Measurements from ENCODE around the gene NRXN3.

The NRXN3 gene

DNA sequence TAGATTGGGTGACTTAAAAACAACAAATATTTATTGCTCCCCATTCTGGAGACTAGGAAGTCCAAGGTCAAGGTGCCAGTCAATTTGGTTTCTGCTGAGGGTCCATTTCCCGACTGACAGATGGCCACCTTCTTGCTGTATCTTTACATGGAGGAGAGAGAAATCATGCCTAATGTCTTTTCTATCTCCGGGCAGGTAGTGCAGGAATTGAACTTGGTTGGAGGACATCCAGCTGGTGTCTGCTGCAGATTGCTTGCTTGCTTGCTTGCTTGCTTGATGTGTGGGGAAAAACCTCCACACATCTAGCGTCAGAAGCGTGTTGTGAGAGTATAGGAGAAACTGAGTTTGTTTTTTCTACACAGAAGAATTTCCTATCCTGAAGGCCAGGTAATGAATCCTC lies 1479.7 kb downstream of the NRXN3 start:
- Histone ChIP-seq H3K36me3 (ENCODE audit: insufficient read depth, low read length) (no peaks in the 10 kb centered on the region), H4K20me1 (ENCODE audit: insufficient read depth, low read length) (no peaks in the 10 kb centered on the region), H3K9ac (ENCODE audit: low read length) (no peak overlapping the region), H3K9me3 (ENCODE audit: low read length) (no peaks in the 10 kb centered on the region), H3K27ac (ENCODE audit: low read depth, low read length, poor library complexity, severe bottlenecking) (no peak overlapping the region), H3F3A (ENCODE audit: insufficient read depth, low read length) (no peaks in the 10 kb centered on the region), H3K27me3 (ENCODE audit: insufficient read depth, low read length) (no peaks in the 10 kb centered on the region), H3K9me2 (ENCODE audit: low read depth, low read length) (no peaks in the 10 kb centered on the region), H3K4me2 (ENCODE audit: low read length) (no peak overlapping the region), H3K4me3 (ENCODE audit: low read depth, low read length, poor library complexity, severe bottlenecking) (no peak overlapping the region), H3K4me1 (ENCODE audit: insufficient read depth, low read length, severe bottlenecking) (no peaks in the 10 kb centered on the region), H2AFZ (ENCODE audit: low read length) (no peak overlapping the region), H3K79me2 (ENCODE audit: insufficient read depth, low read length) (no peaks in the 10 kb centered on the region)
- TF ChIP-seq EZH2 (IDR thresholded peaks at IDR 0.05; ENCODE audit: borderline replicate concordance, low read length) = no peak
- TF ChIP-seq, protein P1, sequence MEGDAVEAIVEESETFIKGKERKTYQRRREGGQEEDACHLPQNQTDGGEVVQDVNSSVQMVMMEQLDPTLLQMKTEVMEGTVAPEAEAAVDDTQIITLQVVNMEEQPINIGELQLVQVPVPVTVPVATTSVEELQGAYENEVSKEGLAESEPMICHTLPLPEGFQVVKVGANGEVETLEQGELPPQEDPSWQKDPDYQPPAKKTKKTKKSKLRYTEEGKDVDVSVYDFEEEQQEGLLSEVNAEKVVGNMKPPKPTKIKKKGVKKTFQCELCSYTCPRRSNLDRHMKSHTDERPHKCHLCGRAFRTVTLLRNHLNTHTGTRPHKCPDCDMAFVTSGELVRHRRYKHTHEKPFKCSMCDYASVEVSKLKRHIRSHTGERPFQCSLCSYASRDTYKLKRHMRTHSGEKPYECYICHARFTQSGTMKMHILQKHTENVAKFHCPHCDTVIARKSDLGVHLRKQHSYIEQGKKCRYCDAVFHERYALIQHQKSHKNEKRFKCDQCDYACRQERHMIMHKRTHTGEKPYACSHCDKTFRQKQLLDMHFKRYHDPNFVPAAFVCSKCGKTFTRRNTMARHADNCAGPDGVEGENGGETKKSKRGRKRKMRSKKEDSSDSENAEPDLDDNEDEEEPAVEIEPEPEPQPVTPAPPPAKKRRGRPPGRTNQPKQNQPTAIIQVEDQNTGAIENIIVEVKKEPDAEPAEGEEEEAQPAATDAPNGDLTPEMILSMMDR (IDR thresholded peaks at IDR 0.05; ENCODE audit: low read length) = no peak

DNA sequence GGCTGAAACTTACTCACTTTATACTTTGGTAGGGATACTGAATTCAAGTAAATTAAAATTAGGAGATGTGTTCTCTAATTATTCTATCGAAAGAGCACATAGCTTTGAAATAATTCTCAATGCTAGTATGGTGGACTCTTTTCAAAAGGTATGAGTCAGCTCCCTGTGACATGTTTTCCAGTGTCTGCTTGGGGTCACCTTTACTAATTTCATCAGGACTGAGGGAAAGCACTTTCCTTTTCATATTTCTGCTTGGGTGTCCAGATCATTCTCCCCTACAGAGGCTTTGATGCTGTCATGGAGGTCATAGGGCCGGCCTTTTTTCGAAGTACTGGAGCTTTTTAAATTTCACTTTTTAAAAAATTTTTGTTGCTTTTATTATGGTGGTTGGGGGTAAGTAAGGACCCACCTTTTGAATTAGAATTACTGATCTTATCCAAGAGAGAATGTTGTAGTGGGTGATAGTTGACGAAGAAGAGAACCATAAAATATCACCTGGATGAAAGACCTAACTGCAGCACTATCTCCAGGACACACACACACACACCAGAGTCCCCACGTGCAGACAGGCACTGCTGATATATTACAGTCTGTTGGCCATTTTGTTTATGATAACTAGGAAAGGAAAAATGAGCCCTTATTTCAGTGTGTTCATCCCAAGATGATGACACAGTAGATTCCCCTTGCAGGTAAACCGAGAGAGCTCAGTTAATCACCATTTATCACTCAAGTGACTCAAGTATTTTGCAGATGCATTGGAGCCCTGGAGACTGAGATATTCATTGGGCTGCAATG lies 1482.5 kb downstream of the NRXN3 start:
- no peaks in the 10 kb centered on the region for H3K9me3 ChIP-seq (ENCODE audit: low read length)

DNA sequence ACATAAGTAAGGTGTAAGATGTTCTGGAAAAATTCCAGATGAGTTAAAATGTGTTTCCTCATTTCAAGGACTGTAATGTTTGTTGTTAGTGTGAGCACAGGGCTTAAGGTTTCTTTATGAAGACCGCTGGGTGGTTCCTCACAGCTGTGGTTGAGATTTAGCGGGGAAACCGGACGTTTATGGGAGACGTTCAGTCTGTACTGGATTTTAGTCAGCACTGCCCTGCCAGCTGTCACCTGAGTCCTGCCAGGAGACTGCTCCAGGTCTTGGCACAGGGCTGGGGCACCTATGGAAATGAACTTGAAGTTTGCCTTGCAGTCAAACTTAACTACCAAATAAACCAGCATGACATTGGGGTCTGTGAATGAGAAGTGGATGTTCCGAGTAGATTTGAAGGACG lies 1485.9 kb downstream of the NRXN3 start:
- no peaks in the 10 kb centered on the region for H3K79me2 ChIP-seq (ENCODE audit: insufficient read depth, low read length)
- H3K4me1 ChIP-seq (ENCODE audit: insufficient read depth, low read length, severe bottlenecking) = no peaks in the 10 kb centered on the region
- no peaks in the 10 kb centered on the region for H3K9me3 ChIP-seq (ENCODE audit: low read length)
- no peaks in the 10 kb centered on the region for H3K27me3 ChIP-seq (ENCODE audit: insufficient read depth, low read length)
- no peak for TF ChIP-seq EZH2 (IDR thresholded peaks at IDR 0.05; ENCODE audit: borderline replicate concordance, low read length)
- TF ChIP-seq, protein P1 (IDR thresholded peaks at IDR 0.05; ENCODE audit: low read length) = no peak
- H3K9ac ChIP-seq (ENCODE audit: low read length) = no peak overlapping the region
- H3K36me3 ChIP-seq (ENCODE audit: insufficient read depth, low read length) = no peaks in the 10 kb centered on the region
- H2AFZ ChIP-seq (ENCODE audit: low read length) = no peak overlapping the region
- no peaks in the 10 kb centered on the region for H3F3A ChIP-seq (ENCODE audit: insufficient read depth, low read length)
- no peak overlapping the region for H3K4me2 ChIP-seq (ENCODE audit: low read length)
- H3K9me2 ChIP-seq (ENCODE audit: low read depth, low read length) = no peaks in the 10 kb centered on the region
- no peaks in the 10 kb centered on the region for H4K20me1 ChIP-seq (ENCODE audit: insufficient read depth, low read length)
- no peak overlapping the region for H3K4me3 ChIP-seq (ENCODE audit: low read depth, low read length, poor library complexity, severe bottlenecking)
- H3K27ac ChIP-seq (ENCODE audit: low read depth, low read length, poor library complexity, severe bottlenecking) = no peak overlapping the region

More for the DNA sequence above, 1482.5 kb downstream of the NRXN3 start:
- H3K4me2 ChIP-seq (ENCODE audit: low read length) = no peak overlapping the region
- H3K9ac ChIP-seq (ENCODE audit: low read length) = no peak overlapping the region
- no peaks in the 10 kb centered on the region for H3K36me3 ChIP-seq (ENCODE audit: insufficient read depth, low read length)
- no peaks in the 10 kb centered on the region for H3K27me3 ChIP-seq (ENCODE audit: insufficient read depth, low read length)
- H3K9me2 ChIP-seq (ENCODE audit: low read depth, low read length) = no peaks in the 10 kb centered on the region
- no peak overlapping the region for H3K27ac ChIP-seq (ENCODE audit: low read depth, low read length, poor library complexity, severe bottlenecking)
- H2AFZ ChIP-seq (ENCODE audit: low read length) = no peak overlapping the region
- TF ChIP-seq EZH2 (IDR thresholded peaks at IDR 0.05; ENCODE audit: borderline replicate concordance, low read length) = no peak
- TF ChIP-seq, protein P1 (IDR thresholded peaks at IDR 0.05; ENCODE audit: low read length) = no peak
- H3K4me1 ChIP-seq (ENCODE audit: insufficient read depth, low read length, severe bottlenecking) = no peaks in the 10 kb centered on the region
- H3K79me2 ChIP-seq (ENCODE audit: insufficient read depth, low read length) = no peaks in the 10 kb centered on the region
- no peaks in the 10 kb centered on the region for H4K20me1 ChIP-seq (ENCODE audit: insufficient read depth, low read length)
- H3K4me3 ChIP-seq (ENCODE audit: low read depth, low read length, poor library complexity, severe bottlenecking) = no peak overlapping the region
- no peaks in the 10 kb centered on the region for H3F3A ChIP-seq (ENCODE audit: insufficient read depth, low read length)

Measured in OCI-LY1 (cell line).